ENCODE measurements around the gene DBNL.
"Not testable (repeated sequence)": the region's sequence is repeated elsewhere in the genome, so short reads cannot be mapped to it uniquely, and the experiment has no call there.

DNA sequence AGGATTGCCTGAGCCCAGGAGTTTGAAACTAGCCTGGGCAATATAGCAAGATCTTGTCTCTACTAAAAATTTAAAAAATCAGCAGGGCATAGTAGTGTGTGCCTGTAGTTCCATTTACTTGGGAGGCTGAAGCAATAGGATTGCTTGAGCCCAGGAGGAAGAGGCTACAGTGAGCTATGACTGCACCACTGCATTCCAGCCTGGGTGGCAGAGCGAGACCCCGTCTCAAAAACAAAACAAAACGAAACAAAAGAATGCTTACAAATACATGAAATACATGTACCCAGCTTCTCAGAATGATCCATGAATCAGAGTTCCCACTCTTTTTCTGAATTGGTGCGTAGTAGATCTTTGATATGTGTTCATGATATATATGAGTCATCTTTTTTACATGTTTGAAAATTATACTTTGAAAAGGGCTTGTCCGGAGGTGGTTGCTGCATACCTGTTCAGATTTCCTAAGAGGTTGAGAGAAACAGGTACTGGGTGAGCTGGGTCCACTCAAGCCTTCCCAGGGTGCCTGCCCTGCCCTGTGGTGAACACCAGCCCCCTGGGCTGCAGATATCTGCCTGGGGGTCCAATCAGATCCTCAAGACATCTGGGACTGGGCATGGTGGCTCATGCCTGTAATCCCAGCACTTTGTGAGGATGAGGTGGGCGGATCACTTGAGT, 21.6 kb upstream of the DBNL start:
- TF ChIP-seq TAF1 (IDR thresholded peaks at IDR 0.05; ENCODE audit: borderline replicate concordance, low read depth, low read length); POLR2AphosphoS5 (IDR thresholded peaks at IDR 0.05; ENCODE audit: low read depth, low read length): not testable (repeated sequence)
